ENCODE data around the gene MCTP1. TPM values are rescaled to one million over a fixed set of nuclear protein-coding genes. Genes with fewer than 3 reads are reported as not detected.

MCTP1 gene
- total RNA-seq, 2 donors from 2014 or later: 5.1 to 10.0 TPM

DNA sequence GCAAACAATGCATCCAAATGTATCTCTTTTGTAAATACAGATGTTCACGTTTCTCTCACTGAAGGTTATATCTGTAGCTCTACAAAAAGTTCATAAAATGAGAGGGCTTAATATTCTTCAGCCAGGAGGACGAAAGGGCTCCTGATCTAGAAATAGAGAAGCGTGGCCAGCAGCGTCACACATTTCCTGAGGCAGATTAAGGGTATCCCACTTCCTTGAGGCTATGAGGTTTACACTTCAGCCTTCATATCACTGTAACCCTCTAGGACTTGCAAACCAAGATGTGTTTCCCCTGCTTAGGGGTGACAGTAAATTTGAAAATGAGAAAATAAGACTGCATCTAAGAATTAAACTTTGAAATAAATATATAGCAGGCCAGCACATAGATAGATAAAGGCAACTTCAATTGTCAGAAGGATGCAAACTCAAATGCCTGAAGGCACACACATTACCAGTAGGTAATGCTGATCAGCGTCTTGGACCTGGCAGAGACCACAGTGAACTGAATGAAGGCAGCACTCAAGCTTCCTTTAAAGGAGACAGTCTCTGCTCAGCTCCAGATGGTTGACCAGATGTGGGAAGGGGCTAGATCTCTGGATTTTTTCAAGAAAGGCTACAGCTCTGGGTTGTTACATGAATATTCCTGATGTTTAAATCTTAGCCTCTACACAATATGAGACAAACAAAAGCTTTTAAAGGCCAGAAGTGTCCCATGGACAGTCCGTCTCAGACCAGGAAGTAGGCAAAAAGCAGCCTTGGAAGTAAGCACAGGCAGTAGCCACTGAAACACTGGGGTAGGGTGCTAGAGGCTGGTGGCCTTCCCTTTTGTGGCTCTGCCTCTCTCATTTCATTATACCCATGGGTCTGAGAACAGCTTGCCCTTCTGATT lies 197.7 kb downstream of the MCTP1 start:
- no peak for DNase-seq (ENCODE audit: low spot score)

GRCh38 chr5:95084757-95085156 lies 200.1 kb downstream of the MCTP1 start:
- H3K9me3 ChIP-seq: no peaks in the 10 kb centered on the region
- no peak overlapping the region for H3K27ac ChIP-seq
- TF ChIP-seq, protein P1, sequence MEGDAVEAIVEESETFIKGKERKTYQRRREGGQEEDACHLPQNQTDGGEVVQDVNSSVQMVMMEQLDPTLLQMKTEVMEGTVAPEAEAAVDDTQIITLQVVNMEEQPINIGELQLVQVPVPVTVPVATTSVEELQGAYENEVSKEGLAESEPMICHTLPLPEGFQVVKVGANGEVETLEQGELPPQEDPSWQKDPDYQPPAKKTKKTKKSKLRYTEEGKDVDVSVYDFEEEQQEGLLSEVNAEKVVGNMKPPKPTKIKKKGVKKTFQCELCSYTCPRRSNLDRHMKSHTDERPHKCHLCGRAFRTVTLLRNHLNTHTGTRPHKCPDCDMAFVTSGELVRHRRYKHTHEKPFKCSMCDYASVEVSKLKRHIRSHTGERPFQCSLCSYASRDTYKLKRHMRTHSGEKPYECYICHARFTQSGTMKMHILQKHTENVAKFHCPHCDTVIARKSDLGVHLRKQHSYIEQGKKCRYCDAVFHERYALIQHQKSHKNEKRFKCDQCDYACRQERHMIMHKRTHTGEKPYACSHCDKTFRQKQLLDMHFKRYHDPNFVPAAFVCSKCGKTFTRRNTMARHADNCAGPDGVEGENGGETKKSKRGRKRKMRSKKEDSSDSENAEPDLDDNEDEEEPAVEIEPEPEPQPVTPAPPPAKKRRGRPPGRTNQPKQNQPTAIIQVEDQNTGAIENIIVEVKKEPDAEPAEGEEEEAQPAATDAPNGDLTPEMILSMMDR (IDR thresholded peaks at IDR 0.05): no peak
- no peaks in the 10 kb centered on the region for H3K36me3 ChIP-seq
- no peak for DNase-seq (ENCODE audit: low spot score)
- H3K4me3 ChIP-seq: no peak overlapping the region
- no peaks in the 10 kb centered on the region for H3K4me1 ChIP-seq
- no peaks in the 10 kb centered on the region for H3K27me3 ChIP-seq

More for the DNA sequence above, 197.7 kb downstream of the MCTP1 start:
- no peaks in the 10 kb centered on the region for H3K36me3 ChIP-seq
- H3K9me3 ChIP-seq: no peaks in the 10 kb centered on the region
- no peak overlapping the region for H3K27ac ChIP-seq
- TF ChIP-seq, protein P1 (IDR thresholded peaks at IDR 0.05): no peak
- H3K4me1 ChIP-seq: no peaks in the 10 kb centered on the region
- H3K4me3 ChIP-seq: no peak overlapping the region
- no peaks in the 10 kb centered on the region for H3K27me3 ChIP-seq

- Histone ChIP-seq H3K4me3 (no peak overlapping the region), H3K9me3 (no peaks in the 10 kb centered on the region), H3K27ac (no peak overlapping the region), H3K27me3 (no peaks in the 10 kb centered on the region), H3K36me3 (no peaks in the 10 kb centered on the region), H3K4me1 (no peaks in the 10 kb centered on the region)
- TF ChIP-seq, protein P1 (IDR thresholded peaks at IDR 0.05): no peak
- DNase-seq (ENCODE audit: low spot score): no peak
Observed at GRCh38 chr5:95083606-95084005, 201.3 kb downstream of the MCTP1 start.

DNA sequence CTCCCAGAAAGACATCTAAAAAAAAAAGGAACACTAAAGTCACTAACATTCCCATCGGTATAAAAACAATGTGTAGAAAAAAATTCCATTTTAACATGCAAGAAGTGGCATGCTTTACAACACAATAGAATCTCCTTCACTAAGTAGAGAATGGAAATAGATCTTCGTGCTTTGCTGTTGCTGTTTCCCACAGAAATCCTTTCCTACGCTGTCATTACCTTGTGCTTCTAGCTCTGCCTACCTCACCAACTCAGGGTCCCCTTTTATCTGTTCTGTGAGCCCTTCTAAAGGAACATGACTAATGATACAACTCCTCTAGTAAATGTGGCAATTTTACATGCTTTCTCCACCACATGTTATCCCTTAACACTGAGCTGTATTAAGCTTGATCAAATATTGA lies 202.9 kb downstream of the MCTP1 start:
- TF ChIP-seq, protein P1 (IDR thresholded peaks at IDR 0.05): no peak
- no peak overlapping the region for H3K27ac ChIP-seq
- no peaks in the 10 kb centered on the region for H3K9me3 ChIP-seq
- no peaks in the 10 kb centered on the region for H3K4me1 ChIP-seq
- H3K4me3 ChIP-seq: peak overlapping the region in 1 of 2 donors; percentile 38
- no peaks in the 10 kb centered on the region for H3K27me3 ChIP-seq
- DNase-seq (ENCODE audit: low spot score): no peak
- H3K36me3 ChIP-seq: no peaks in the 10 kb centered on the region

DNA sequence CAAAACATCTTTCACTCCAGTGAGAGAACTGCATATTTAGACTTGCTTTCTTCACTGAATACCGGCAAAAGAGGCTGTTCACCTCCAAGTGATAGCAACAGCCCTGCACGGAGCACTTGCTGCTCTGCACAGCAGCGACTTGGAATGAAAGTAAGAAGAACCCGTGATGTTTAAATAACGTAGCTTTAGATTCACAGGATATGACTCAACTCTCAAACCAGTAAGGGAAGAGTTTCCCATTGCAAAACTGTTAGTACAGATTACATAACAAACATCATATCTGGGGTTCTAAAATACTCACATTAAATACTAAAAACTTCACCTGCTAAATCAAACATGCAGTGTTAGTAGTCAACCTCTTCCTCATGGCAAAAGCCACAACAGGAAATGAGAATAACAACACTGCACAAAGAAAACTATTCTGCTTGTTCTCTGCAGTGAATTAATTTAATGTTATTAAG lies 203.4 kb downstream of the MCTP1 start:
- Histone ChIP-seq H3K4me1 (no peaks in the 10 kb centered on the region), H3K27me3 (no peaks in the 10 kb centered on the region), H3K9me3 (no peaks in the 10 kb centered on the region), H3K36me3 (no peaks in the 10 kb centered on the region), H3K4me3 (peak overlapping the region; percentile 26 to 38), H3K27ac (peak overlapping the region; percentile 3 to 34)
- TF ChIP-seq, protein P1 (IDR thresholded peaks at IDR 0.05): no peak
- no peak for DNase-seq (ENCODE audit: low spot score)

All from right atrium auricular region (tissue), 2 donors.